ENCODE data around the gene TACC3.
A peak's percentile ranks its signal among the peaks of the same experiment; 100 is the strongest.

The TACC3 gene

DNA sequence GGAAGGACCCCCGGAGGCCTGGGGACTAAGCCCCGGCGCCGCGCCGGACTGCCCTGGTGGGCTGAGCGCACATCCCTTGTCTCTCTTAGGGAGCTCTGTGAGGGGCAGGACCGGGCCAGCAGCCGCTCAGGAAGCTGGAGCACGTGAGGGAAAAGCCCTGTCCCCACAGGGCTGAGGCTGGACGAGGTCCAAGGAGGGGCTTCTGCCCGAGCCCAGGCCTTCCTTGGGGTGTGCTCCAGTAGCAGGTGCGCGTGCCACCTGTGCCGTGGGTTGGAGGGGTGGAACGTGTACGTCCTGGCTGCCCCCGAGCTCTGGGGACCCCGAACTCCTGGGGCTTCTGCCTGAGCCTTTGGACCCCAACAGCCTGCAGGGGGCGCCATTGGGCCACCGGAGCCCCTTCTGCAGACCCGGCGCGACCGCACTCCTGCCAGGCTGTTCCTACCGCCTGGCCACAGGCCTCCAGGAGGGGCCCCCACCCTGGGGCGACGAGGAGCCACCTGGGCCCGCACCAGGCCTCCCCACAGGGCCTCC lies 27.2 kb downstream of the TACC3 start:
- peak; percentile 77 for DNase-seq

DNA sequence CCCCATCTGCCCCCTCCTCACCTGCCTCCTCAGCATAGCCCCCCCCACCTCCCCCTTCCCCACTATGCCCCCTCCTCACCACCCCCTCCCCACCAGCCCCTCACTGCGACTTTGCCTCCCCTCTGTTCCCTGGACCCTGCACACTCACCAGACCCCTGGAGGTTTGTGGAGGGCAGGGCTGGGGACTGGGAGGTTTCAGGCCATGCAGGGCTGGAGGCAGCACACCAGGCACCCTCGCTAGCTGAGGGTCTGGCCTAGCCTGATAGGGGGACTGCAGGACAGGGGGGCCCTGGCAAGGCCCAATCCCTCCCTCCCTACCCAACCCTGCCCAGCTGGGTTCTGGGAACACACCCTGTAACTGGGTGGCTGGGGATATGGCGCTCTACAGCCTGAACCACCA lies 28.0 kb downstream of the TACC3 start:
- DNase-seq = no peak

DNA sequence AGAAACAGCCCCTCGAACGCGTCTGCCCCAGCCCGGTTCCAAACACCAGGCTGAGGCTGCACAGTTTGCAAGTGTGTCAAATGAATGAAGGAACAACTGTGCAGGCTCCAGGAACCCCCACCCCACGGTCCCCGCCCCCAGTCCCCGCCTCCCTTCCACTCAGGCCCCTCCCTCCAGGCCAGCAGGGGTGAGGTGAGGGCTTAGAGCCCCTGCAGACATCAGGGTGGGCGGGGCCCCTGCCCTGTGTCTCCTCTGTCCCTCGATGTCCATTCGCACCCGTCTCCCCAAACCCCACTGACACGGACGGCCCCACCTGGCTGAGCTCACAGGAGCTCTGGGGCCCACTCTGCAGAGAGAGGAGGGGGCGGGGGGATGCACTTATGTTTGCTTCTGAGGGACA lies 28.5 kb downstream of the TACC3 start:
- DNase-seq = no peak

DNA sequence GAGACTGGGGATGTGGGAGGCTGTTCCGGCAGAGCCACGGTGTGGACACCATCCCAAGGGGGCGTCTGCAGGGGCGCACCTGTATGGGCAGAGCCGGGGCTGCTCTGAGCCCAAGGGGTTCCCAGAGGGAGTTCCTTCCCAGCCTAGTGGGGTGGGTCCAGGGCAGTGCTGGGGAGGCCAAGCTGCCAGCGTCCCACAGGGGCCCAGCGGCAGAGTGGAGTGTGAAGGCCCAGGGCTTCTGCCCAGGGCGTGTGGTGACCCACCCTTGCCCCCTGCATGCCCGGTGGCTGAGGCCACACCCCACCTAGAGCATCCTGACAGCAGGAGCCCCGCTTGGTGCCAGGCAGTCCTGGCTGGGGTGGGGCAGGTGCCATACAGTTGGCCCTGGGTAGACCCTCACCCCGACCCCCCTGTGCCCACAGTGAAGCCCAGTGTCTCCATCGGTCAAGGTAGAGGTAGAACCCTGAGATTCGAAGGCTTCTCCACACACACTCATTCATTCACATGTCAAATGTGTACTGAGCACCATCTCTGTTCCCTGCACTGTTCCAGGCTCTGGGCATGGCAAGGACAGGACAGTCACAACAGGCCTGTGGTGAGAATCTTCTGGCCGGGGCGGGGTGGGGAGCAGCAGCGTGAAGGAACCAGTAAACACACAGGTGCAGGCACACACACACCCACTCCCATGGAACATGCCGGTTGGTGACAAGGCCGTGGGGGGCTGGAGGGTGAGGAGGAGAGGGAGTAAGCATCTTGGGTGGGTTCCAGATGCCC lies 29.2 kb downstream of the TACC3 start:
- DNase-seq = no peak

DNA sequence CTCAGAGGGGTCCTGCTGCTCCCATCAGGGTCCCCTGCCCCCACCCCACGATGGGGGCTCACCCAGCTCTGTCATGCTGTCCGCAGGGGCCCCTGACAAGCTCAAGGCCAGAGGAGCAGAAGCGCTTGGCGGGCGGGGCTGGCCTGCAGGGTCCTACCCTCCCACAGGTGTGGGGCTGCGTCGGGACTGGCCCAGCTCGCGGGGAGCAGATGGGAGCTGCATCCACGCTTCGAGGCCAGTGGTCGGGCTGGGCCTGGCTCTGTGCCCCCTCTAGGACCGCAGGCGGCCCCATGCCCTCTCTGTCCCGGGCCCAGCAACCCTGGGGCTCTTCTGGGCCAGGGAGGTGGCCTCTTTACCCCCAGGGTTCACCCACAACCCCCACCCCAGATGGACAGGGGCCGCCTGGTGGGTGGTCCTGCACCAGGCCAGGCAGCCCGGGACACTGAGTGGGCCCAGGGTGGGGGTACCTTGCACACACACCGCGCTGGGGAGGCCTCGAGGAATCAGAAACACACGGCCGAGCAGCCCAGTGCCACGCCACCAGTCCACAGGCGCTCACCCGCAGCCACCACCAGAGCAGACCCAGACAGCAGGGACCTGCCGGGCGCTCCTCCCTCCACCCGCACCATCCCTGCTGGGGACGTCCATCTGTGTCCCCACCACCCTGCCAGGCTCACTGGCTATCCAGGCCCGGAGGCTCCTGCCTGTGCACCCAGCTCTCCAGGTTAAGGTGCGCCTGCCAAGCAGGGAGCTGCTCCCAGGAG lies 30.0 kb downstream of the TACC3 start:
- DNase-seq = no peak

DNA sequence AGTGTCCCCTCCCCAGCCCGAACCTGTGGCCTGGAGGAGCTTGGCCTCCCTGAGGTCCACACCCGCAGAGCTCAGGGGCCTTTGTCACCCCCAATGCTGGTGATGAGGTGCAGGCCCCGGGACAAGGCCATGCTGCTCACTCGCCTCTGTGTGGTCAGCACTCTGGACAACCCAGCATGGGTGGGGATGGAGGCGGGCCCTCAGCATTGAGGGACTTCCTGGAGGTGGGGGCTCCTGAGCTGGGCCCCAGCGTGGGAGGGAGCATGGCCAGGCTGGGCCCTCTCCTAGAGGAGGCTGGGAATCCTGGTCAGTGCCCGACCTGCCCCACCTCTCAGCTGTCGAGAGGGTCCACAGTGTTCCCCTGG lies 30.6 kb downstream of the TACC3 start:
- DNase-seq = no peak

DNA sequence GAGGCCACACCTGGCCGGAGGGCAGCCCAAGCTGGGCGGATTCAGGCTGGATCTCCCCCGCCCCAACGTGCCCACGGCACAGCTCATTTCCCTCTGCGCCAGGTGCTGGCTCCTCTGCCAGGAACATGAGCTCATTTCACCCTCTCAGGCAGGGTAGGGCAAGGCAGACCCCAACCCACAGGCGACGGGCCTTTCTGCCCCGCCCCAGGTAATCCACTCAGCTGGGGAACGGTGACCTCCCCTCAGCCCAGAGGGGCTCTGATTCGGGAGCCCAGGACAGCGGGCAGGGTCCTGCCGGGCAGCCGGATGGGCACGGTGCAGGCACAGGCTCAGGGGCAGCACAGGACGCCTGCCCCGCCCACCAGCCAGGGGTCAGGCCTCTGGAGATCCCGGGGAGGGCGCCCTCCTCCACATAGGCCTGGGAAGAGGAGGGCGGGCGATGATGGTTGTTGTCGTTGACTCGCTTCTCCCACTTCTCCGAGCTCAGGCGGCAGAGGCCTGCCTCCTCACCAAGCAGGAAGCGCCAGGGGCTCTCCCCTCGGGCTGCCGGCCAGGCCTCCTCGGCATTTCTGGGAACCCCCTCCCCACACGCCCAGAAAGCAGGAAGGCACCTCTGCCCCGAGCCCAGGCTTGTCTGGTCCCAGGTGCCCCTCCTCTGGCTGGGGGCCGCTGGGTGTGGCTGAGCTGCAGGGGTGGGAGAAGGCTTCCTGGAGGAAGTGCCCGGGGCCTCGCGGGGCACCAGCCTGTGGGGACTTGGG lies 31.1 kb downstream of the TACC3 start:
- DNase-seq = no peak

DNA sequence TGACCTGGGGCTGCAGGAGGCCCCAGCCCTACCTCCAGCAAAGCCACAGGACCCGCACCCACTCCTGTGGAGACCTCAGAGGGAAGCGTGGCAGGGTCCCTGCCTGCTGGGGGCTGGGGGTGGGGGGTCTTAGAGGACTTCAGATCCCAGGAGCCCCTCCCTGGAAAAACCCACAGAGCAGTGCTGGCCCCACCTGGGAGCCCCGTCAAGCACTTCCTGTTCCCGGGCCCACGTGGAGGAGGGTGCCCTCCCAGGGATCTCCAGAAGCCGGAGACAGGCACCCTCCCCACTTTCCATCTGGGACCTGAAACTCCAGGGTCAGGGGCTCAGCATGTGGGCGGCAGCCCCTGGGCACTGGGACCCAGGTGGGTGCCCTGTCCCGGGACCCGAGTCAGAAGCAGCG lies 32.0 kb downstream of the TACC3 start:
- no peak for DNase-seq

DNA sequence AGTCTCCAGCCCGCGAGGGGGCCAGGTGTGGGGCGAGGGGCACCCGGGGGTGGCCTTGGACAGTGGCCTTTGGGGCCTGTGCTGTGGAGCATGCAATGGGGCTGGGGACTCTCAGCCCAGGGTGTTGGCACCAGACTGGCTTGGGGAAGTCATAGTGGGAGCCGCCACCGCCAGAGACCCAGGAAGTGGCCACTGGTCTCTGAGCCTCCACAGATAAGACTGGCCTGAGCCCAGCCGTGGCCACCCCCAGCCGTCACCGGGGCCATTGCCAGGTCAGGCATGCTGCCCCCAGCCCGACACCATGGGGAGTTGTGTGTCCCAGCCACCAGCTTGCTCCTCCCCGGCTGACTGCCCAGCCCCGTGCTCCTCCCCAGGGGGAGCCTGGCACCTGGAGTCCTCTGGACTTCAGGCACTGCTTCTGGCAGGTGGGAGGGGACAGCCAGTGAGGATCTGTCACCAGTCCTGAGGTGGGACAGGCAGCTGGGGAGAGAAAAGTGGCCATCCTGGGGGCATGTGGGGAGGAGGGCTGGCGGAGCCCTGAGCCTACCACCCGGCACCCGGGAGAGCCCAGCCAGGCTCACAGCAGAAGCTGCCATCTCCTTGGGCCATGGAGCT lies 32.5 kb downstream of the TACC3 start:
- no peak for DNase-seq

DNA sequence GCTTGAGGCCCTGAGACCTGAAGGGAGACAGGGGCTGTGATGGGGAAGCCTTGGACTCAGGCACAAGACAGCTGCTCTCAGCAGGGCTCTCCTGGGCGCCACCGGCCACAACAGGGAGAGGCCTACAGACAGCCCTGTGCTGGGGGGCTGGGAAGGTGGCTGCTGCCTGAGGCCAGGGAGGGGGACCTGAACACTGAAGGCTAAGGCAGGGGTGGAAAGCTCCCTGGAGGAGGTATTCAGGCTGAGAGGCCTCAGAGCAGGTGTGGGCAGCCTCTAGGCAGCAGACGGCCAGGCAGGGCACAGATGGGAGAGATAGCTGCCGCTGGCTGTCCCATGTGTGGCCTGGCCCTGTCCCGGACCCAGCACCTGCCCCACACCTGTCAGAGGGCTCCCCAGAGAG lies 33.0 kb downstream of the TACC3 start:
- DNase-seq = no peak

DNA sequence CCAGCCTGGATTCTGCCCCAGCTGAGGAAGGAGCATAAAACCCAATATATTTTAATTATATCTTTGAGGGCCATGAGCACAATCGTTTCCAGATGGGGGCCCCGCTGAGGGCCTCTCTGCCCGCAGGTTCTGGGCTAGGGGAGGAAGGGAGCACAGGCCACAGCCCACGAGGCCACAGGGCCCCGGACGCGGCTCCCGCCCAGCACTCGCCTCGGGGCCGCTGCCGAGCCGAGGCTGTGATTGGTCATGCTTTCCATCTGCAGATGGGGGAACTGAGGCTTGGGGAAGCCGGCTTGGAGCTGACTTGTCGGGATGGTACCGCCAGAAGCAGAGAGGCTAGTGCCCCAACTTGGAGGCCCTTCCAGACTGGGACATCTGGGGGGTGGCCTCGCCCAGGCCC lies 34.0 kb downstream of the TACC3 start:
- no peak for DNase-seq

DNA sequence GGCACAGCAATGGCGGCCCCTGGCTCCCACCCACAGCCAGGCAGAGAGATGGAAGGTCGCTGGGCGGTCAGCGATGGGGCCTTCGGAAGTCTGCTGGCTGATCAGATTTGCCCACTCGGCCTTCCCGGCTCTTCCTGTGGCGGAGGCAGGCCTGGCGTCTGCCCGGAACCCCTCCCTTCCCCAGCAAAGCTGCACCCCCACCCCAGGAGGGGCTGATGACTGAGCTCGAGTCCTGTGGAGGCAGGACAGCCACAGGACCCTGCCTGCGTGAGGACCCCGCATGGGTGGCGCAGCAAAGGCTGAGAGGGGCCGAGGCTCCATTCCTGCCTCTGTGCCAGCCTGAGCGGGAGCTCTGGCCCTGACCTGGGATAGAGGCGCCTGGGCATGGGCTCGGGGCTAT lies 34.8 kb downstream of the TACC3 start:
- DNase-seq = no peak

DNA sequence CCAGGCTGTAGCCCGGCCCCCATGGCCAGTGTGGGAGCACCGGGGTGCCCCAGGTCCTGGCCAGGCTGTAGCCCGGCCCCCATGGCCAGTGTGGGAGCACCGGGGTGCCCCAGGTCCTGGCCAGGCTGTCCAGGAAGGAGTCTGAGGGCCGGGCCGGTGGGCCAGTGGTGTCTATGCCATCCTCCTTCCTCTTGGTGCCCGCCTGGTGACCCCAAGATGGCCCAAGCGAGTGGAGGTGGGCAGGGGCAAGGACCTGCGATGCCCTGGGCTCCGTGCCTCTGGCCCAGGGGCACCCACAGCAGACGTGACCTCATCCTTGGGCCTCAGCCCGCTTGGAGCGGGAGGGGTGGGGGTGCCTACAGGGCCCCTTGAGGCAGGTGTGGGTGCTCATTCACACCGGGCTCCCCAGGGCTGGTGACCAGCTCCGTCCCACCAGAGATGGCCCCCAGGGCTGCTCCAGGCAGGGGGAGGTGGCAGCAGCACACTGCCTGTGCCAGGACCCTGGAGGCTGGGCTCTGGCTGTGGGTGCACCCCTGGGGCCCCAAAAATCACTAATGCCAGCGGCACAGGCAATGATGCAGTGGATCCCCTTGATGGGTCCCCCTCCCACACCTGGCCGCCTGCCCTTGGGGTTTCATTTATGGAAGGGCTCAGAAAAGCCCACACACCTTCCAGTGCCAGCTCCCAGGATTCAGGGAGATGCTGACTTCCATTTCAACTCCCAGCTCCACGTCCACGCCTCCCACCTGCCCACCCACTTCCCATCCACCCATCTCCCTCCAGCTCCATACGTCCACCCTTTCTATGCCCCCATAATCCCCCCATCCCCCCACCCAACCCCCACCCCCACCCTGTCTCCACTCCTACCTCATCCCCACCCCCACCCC lies 35.8 kb downstream of the TACC3 start:
- no peak for DNase-seq

DNA sequence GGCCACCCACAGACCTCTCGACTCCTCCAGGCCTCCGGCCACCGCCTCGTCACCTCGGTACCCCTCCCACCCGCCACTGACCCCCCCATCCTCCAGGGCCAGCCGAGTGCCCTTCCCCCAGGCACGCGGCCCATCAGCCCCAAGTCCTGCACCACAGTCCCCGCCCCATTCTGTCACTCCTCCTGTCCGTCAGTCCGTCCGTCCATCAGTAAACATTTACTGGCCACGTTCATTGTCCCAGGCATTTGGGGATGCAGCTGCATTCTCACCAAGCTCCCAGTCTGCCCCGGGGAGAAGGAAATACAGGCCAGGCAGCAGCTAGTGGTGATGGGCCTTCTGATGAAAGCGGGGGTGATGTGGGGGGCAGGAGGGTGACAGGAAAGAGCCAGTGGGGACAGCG lies 36.5 kb downstream of the TACC3 start:
- no peak for DNase-seq

DNA sequence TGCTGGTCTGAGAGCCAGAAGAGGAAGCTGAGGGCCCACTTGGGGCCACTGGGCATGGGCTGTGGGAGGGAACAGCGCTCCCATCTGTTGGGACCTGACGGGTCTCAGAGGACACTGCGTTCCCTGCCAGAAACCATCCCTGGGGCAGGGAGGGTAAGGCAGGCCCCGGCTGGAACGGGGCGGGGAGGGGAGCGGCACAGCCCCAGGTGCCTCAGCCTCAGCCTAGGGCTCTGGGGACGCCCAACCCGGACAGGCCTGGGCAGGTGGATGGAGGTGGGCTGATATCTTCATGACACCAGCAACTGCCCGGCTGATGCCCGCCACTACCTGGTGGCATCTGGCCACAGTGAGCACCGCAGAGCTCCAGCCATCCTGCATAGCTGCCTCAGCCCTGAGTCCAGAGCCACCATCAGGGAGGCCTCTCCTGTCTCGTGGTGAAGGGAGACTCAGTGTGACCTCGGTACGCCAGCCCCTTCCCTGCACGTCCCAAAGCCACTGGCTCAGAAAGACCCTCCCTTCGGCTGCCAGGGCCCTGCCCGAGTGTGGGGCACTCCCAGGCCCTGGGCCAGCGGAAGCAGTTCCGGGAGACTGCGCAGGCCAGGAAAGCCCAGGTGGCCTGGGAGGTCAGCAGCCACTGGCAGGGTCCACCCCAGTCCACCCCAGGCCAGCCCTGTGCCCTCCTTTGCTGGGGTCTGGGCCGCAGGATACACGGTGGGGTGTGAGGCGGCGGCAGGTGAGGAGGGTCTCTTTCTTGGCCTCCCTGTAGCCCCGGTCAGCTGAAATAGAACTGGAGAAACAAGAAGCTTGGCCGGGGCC lies 37.2 kb downstream of the TACC3 start:
- no peak for DNase-seq

DNA sequence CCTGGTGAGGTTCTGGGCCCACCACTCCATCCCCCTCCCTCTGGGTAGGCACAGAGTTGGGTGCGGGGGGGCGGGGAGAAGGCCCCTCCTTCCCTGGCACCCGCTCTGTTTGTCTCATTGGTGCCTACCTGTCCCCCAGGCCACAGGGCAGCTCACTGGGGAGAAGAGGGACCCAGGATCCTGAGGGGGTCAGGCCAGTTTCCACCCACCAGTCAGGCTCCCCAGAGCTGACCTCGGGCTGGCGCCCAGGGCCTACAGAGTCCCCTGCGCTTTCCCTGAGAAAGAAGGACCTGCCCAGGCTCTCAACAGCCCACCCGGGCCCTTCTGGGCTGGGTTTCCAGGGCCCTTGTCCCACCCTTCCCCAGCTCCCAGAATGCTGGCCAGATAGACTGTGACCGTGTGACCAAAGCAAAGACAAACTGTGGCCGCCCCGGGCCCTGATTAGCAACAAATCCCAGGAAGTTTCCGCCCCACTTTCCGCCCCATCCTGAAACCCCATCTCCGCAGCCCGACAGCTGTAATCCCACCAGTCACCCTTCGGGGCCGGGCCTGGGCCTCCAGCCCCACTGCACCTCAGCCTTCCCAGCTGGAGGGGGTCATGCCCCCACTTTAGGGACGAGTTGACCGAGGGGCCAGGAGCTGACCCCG lies 38.0 kb downstream of the TACC3 start:
- DNase-seq = no peak

DNA sequence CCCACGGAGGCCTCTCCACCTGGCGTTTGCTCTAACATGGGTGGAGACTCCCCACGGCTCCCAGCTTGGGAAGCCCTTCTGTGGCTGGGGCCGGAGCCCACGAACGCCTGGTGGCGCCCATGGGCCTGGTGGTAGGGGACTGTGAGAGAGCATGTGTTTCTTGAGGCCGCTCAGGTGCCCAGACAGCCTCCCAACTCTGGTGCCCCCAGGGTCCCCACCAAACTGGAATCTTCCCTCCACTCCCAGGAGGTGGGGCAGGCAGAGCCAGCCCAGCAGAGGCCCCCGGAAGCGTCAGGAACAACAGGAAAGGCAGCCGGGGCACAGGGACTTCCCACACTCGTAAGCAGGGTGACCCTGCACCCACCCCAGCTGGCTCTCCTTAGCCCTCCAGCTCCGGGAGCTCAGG lies 38.5 kb downstream of the TACC3 start:
- DNase-seq = no peak

DNA sequence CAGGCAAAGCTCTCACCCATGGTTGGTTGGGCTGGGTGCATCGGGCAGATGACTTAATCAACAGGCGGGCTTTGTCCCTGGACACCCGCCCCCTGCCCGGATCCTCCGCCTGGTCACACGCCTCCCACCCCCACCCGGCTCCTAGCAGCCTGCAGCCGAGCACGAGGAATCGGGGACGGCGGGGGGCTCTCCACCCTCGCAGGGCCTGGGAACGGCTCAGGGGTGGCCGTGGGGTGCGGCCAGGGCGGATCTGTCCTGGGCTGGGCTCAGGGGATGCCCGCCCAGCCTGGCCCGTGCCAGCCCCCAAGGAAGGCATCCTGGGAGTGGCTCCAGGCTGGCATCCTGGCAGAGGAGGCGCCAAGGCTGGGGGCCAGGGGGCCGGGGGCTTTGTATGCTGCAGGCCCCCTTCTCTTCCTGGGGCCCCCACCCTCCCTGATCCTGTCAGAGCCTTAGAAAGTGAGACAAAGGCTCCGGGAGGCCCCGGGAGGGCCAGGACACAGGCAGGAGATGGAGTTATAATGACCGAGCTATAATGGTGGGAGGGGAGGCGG lies 39.3 kb downstream of the TACC3 start:
- DNase-seq = no peak

DNA sequence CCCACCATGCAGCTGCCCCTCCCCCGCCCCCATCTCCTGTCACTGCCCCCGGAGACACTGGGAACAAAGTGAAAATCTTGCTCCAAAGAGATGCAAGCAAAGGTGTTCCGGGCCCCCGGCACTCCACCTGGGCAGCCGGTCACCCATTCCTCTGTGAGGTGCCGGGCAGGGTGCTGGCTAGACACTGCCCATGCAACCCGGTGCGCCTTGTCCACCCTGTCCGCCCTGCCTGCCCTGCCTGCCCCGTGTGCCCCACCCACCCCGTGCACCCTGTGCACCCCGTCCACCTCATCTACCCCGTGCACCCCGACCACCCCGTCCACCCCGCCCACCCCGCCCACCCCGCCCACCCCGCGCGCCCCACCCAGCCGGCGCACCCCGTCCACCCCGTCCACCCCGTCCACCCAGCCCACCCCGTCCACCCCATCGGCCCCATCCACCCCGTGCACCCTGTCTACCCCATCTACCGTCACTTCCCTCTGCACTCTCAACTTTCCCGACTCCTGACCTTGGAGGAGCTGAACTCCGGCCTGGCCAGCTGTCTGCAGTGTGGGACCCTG lies 39.9 kb downstream of the TACC3 start:
- DNase-seq = no peak
